Right lobe of liver (tissue), 6 donors: ENCODE data around the gene MAPK1. TPM values are rescaled to one million over a fixed set of nuclear protein-coding genes. Genes with fewer than 3 reads are reported as not detected.
"Not testable (repeated sequence)": the region's sequence is repeated elsewhere in the genome, so short reads cannot be mapped to it uniquely, and the experiment has no call there.

Experiments
- ATAC-seq, 4 donors: fragments of 200-7000 bp; cut with Tn5 transposase; one replicate each; pipeline ENCODE4 v1.9.1; 2020; ENCODE audit warnings: mild to moderate bottlenecking in 4 of 4, moderate library complexity in 4 of 4
- DNase-seq, 3 donors: peaks; one replicate each; pipeline ENCODE4 v3.0.0-alpha.2; 2020
- H3K27ac ChIP-seq, 3 donors: fragments of 200-600 bp; one replicate each; pipeline ENCODE4 v1.8.0; 2022
- H3K27me3 ChIP-seq, 2 donors: fragments of 200-600 bp; one replicate each; pipeline ENCODE4 v1.8.0; 2022
- H3K36me3 ChIP-seq, 4 donors: fragments of 200-600 bp; sonication (generic) in 1 of 4; one replicate each; pipeline versions ENCODE4 v1.5.1 to v1.8.0; 2017 to 2022; ENCODE audit warnings: control low read depth in 1 of 4
- H3K4me1 ChIP-seq, 4 donors: fragments of 200-600 bp; sonication (generic) in 1 of 4; one replicate each; pipeline versions ENCODE4 v1.5.1 to v1.8.0; 2017 to 2022; ENCODE audit warnings: control low read depth in 1 of 4
- H3K4me3 ChIP-seq, 3 donors: fragments of 200-600 bp; one replicate each; pipeline ENCODE4 v1.8.0; 2022
- H3K9me3 ChIP-seq, 4 donors: fragments of 200-600 bp; sonication (generic) in 1 of 4; one replicate each; pipeline versions ENCODE4 v1.5.1 to v1.8.0; 2017 to 2022; ENCODE audit warnings: control low read depth in 1 of 4
- CTCF ChIP-seq, 4 donors: fragments of 200-600 bp in 3 of 4; fragments of 450-650 bp in 1 of 4; IDR thresholded peaks; one replicate each; pipeline versions ENCODE4 v1.5.1 to v1.8.0; 2016 to 2022; ENCODE audit warnings: antibody characterized with exemption in 4 of 4, mild to moderate bottlenecking in 2 of 4
- POLR2A ChIP-seq: fragments of 450-650 bp; IDR thresholded peaks from one replicate; pipeline ENCODE4 v1.6.1; 2017; ENCODE audit warnings: antibody characterized with exemption, mild to moderate bottlenecking
- WGBS: methylation state at CpG from one replicate; pipeline ENCODE4 v1.1.6; 2018; ENCODE audit warnings: low coverage, low lambda C conversion rate; ENCODE audit not compliant: insufficient coverage; ENCODE audit errors: missing lambda C conversion rate; 5-methylcytosine and 5-hydroxymethylcytosine counted together
- intact Hi-C, 2 donors: fragments of 100-400 bp; cut with DNase I; formaldehyde crosslinking; loops; one replicate each; pipeline versions ENCODE4 v1.11.2 to v1.14.1; 2022
- total RNA-seq, 6 experiments: library from RNA; depleted of rRNA in 2 of 6; stranded (reverse); fragments of >200 nt in 2 of 6; fragmentation: NEBNext Ultra II Directional in 3 of 6; extraction: Animal tissue kit (Norgen Biotek cat#: 25700) in 3 of 6; gene quantifications; one replicate each; pipeline versions ENCODE4 v1.1.0 to v1.2.4, GENCODE V29; 2016 to 2023
- donor health status: DM: no; HTN: yes; CAD: no.
- donor health status: DM: no; HTN: no; CAD: no.
- donor health status: DM: no; HTN: no; CAD: no.
- donor health status: DM: no; HTN: yes; CAD: no.
- donor health status: DM: no; HTN: yes; CAD: no.

Gene MAPK1
- total RNA-seq, 6 experiments from 2014 or later: 43.4 to 75.0 (median 59.5) TPM

GRCh38 chr22:21839765-21840140, 27.7 kb downstream of the MAPK1 start:
- 100% methylated on average over 1 of the region's 1 CpG for WGBS
- intact Hi-C loops: no loop called here
- TF ChIP-seq CTCF (IDR thresholded peaks at IDR 0.05) (no peak), POLR2A (no peak)
- H3K9me3 ChIP-seq: no peaks in the 10 kb centered on the region
- no peak for ATAC-seq
- H3K4me3 ChIP-seq: no peak overlapping the region
- H3K27ac ChIP-seq: no peak overlapping the region
- H3K36me3 ChIP-seq: no peaks in the 10 kb centered on the region
- H3K4me1 ChIP-seq: peaks cover 0 to 12% (median 0%) of the 10 kb centered on the region in 4 donors
- DNase-seq: no peak
- H3K27me3 ChIP-seq: no peaks in the 10 kb centered on the region

- H3K27ac ChIP-seq, H3K36me3 ChIP-seq, ATAC-seq, H3K27me3 ChIP-seq, H3K4me3 ChIP-seq, DNase-seq, H3K9me3 ChIP-seq, intact Hi-C loops: not testable (repeated sequence)
- peaks cover 0 to 12% (median 0%) of the 10 kb centered on the region in 4 donors for H3K4me1 ChIP-seq
- 89% methylated on average over 10 of the region's 10 CpGs for WGBS
Observed at GRCh38 chr22:21839104-21839764, 28.2 kb downstream of the MAPK1 start.

GRCh38 chr22:21837248-21837979, 30.0 kb downstream of the MAPK1 start:
- DNase-seq: no peak
- H3K9me3 ChIP-seq: no peaks in the 10 kb centered on the region
- H3K4me3 ChIP-seq: no peak overlapping the region
- intact Hi-C loops: no loop called here
- TF ChIP-seq POLR2A: no peak
- no peak for TF ChIP-seq CTCF (IDR thresholded peaks at IDR 0.05)
- 67% methylated on average over 4 of the region's 4 CpGs for WGBS
- no peaks in the 10 kb centered on the region for H3K36me3 ChIP-seq
- peak overlapping the region in 1 of 3 donors; percentile 33 for H3K27ac ChIP-seq
- ATAC-seq: peak; percentile 19 to 90 (median 24)
- H3K27me3 ChIP-seq: no peaks in the 10 kb centered on the region
- H3K4me1 ChIP-seq: peaks cover 0 to 12% (median 0%) of the 10 kb centered on the region in 4 donors

- H3K36me3 ChIP-seq, H3K4me3 ChIP-seq, H3K27ac ChIP-seq, DNase-seq, ATAC-seq, H3K9me3 ChIP-seq, H3K27me3 ChIP-seq, intact Hi-C loops: not testable (repeated sequence)
- H3K4me1 ChIP-seq: peaks cover 0 to 12% (median 0%) of the 10 kb centered on the region in 4 donors
- 100% methylated on average over 4 of the region's 15 CpGs for WGBS
Observed at GRCh38 chr22:21836486-21836885, 31.0 kb downstream of the MAPK1 start.

GRCh38 chr22:21835378-21835777, 32.1 kb downstream of the MAPK1 start:
- peaks cover 0 to 12% (median 0%) of the 10 kb centered on the region in 4 donors for H3K4me1 ChIP-seq
- no peaks in the 10 kb centered on the region for H3K27me3 ChIP-seq
- 40% methylated on average over 2 of the region's 2 CpGs for WGBS
- ATAC-seq (no peak), DNase-seq (no peak)
- no peaks in the 10 kb centered on the region for H3K36me3 ChIP-seq
- H3K9me3 ChIP-seq: no peaks in the 10 kb centered on the region
- intact Hi-C loops: no loop called here
- TF ChIP-seq CTCF (IDR thresholded peaks at IDR 0.05) (no peak), POLR2A (no peak)
- no peak overlapping the region for H3K4me3 ChIP-seq
- no peak overlapping the region for H3K27ac ChIP-seq
